SHP77 treated with DMSO at 0.1 percent for 48 hours (cell line): ENCODE data around the gene KNDC1.

Source experiments
- DNase-seq: peaks from one replicate; lab custom pipeline; 2025; lab: John Stamatoyannopoulos, UW

Gene KNDC1

DNA sequence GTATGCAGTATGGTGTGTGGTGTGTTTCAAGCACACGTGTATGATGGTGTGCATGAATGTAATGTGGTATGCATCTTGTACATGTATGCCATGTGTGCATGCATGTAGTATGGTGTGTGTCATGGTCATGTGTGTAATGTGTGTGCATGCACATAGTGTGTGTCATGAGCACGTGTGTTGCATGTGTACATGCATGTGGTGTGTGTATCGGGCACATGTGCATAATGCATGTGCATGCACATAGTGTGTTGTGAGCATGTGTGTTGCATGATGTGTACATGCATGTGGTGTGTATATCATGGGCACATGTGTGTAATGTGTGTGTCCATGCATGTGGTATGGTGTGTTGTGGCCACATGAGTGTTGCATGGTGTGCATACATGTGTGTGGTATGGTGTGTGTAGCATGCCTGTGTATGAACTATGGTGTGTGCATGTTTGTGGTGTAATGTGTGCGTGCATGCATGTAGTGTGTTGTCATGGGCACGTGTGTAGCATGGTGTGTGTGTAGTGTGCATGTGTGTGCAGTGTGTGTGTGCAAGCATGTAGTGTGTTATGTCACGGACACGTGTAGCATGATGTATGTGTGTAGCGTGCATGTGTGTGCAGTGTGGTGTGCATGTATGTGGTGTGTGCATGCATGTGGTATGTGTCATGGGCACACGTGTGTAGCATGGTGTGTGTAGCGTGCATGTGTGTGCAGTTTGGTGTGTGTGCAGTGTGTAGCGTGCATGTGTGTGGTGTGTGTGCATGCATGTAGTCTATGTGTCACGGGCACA, 17.6 kb downstream of the KNDC1 start:
- DNase-seq, result no peak

GRCh38 chr10:133178357-133179127, 18.5 kb downstream of the KNDC1 start:
- no peak for DNase-seq

DNA sequence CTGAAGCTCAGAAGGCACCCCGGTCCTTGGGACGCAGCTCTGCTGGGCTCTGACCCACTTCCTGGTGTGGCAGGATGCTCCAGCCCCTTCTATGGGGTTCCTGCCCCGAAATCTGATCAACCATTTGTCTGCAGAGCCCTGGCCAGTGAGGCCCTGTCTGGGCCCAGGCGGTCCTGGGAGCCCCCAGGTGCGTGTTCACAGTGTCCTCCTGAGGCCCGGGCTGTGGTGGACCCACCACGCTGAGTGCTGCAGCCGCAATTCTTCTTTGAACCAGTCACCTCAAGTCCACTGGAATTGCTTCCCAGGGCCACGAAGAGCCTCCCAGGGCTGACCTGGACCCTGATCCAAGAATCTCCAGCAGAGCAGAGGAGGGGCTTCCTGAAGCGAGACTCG, 19.1 kb downstream of the KNDC1 start:
- DNase-seq, result no peak

DNA sequence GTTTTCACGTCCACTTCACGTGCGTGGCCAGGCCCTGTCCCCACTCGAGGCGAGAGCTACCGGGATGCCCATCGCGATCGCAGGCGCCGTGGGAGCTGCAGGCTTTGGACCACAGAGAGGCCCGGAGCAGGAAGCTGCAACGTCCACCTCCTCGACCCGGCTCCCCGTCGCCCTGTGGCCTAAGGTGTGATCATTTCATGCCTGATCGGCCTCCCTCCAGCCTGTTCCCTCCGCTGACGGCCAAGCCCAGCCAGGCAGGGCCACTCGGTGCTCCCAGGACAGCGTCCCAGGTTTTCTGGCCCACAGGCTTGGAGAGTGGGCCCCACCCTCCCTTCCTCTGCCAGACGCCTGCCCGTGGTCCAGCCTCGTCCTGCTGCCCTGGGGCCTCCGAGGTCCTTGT, 19.6 kb downstream of the KNDC1 start:
- DNase-seq, result no peak

DNA sequence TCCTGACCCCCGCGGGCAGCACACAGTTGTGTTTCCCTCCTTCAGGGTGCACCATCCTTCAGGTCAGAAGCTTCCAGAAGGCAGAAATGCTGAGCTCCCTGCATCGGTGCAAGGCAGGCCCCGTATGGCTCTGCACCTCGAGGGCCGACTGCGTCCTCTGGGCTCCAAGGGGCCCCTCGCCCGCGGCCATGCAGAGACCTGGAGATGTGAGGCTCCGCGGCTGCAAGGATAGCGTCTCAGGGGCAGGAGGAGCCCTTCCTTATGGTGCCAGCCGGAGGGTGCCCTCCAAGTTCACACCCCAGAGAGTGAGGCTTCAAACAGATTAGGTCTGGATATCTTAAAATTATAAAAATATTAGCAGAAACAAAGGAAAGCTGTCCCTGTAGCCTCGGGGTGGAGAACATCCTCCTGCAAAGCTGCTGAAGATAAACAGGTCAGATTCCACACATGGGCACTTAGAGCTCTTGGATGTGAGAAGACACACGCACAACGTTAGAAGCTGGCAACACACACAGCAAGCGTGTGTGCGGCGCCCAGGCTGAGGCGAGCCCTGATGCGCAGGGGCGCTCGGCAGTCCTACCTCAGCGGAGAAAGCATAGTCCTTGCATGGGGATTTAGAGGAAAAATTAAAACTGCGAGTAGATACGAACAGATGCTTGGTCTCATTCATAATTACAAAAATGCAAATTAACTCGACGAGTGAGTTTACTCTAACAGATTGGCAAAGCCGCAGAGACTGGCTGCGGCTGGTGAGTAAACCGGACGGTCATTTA, 20.4 kb downstream of the KNDC1 start:
- no peak for DNase-seq

GRCh38 chr10:133180965-133181639, 21.1 kb downstream of the KNDC1 start:
- no peak for DNase-seq

GRCh38 chr10:133182190-133182589, 22.2 kb downstream of the KNDC1 start:
- no peak for DNase-seq

GRCh38 chr10:133182791-133183645, 23.0 kb downstream of the KNDC1 start:
- DNase-seq, result no peak

DNA sequence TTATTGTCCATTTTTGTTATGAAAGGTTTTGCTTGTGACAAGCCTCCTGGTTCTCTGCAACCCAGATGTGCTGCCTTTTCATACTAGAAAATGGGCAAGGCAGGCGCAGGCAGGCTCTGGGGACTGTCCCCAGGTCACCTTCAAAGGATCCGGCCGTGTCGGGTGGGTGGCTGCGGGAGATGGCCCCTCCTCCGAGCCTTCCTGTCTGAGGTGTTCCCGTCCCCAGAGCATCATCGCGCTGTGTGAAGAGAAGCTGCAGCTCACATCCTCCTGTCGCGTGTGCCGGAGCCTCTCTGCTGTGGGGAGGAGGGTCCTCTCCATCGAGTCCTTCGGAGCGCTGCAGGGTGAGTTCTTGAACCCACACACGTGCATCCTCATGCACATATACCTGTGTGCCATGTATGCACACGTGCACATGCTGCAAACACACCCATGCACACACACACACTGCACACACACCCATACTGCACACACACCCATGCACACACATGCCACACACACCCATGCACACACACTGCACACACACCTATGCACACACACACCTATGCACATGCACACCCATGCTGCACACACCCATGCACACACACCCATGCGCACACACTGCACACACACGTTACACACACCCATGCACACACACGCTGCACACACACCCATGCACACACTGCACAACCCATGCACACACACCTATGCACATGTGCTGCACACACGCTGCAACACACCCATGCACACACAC, 23.8 kb downstream of the KNDC1 start:
- DNase-seq, result no peak

DNA sequence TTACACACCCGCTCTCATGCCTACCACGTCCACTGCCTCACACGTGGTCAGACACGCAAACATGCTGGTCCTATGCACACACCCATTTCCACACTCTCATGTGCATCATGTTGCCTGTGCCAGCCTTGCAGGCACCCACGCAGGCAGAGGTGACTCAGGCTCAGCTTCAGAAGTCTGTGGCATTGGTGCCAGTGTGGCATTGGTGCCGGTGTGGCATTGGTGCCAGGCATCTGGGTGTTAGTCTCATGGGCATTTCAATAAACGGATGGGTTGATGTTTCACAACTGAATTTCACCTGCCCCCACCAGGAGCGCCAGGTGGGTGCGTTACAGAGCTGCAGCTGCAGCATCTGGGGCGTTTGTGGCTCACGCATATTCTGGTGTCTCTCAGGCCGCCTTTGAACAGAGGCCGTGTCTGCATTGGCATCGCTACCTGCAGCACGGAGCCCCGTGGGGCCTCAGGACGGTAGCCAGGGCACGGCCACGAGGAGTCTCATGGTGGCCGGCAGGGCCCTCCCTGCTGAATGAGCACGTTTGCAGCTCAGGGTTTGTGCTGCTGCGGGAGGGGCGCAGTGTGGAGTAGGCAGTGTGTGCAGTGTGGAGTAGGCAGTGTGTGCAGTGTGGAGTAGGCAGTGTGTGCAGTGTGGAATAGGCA, 24.7 kb downstream of the KNDC1 start:
- no peak for DNase-seq

DNA sequence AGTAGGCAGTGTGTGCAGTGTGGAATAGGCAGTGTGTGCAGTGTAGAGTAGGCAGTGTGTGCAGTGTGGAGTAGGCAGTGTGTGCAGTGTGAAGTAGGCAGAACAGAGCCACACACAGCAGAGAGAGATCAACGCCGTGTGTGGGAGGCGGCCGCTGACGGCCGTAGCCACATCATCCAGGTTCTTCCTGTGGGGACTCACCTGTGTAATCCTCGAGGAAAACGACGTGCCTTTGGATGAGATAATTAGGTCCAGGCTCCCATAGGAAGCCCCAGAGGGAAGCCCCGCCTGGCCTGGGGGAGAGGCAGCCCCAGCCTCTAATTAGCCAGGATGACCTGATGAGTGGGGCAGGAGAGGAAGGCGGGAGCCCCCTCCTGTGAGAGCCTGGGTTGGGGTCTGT, 25.4 kb downstream of the KNDC1 start:
- no peak for DNase-seq

DNA sequence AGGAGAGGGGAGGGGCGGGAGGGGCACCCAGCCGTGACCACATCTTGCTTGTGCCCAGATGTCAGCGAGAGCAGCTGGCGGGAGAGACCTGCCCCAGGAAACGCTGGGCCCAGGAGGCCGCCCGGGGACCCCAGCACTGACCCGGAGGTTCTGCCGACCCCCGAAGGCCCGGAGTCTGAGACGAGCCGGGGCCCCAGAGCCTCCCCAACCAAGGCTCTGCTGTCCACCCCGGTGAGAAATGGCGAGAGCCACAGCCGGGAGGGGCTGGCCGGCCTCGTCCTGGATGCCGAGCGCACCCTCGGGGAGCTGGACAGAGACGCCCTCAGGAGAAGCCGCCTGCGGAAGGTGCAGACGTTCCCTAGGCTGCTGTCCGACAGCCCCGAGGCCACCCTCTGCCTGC, 25.9 kb downstream of the KNDC1 start:
- no peak for DNase-seq

- DNase-seq, result no peak
Measured at GRCh38 chr10:133186416-133187090, 26.5 kb downstream of the KNDC1 start.

DNA sequence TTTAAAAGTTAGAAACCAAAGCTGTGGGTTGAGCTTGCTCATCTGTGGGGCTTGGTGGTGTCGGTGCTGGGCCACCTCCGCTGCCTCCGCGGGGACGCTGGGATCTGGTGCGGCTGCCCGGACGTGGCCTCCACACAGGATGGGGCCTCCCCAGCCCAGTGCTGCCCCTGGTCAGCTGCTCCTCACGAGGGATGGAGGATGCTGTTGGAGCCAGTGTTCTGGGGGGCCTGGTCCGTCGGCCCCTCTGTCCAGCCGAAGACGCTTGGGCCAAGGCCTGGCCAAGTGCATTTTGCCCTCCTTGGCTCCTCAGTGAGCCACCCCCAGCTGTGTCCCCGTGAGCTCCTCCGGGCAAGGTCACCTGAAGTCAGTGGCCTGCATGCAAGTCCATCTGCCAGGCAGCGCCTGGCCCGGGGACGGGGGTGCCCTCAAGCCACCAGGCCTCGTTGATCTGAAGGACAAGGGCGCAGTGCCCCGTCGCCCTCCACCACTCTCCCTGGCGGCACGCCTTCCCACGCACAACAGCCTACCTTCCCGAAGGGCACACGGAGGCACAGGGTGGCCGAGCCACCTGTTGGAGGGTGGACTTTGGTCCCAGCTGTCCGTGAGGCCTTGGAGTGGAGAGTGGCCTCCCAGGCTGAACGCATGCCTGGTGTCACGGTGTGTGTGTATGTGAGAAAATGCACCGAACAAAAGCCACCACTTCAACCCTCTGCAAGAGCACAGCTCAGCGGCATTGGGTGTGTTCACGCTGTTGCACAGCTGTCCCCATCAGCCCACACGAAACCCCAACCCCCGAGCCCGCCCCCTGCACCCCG, 27.3 kb downstream of the KNDC1 start:
- no peak for DNase-seq

GRCh38 chr10:133187906-133188681, 28.1 kb downstream of the KNDC1 start:
- no peak for DNase-seq

GRCh38 chr10:133189256-133189655, 29.2 kb downstream of the KNDC1 start:
- no peak for DNase-seq

GRCh38 chr10:133189726-133190125, 29.7 kb downstream of the KNDC1 start:
- DNase-seq, result no peak

GRCh38 chr10:133190225-133190624, 30.2 kb downstream of the KNDC1 start:
- DNase-seq, result no peak
